HG03280 (cell line): ENCODE results near the gene EHMT1.

Experiments
- ATAC-seq: cut with Tn5 transposase; IDR thresholded peaks from one replicate; pipeline ENCODE4 v1.9.1; 2021; ENCODE audit warnings: mild to moderate bottlenecking, moderate library complexity; ENCODE audit not compliant: unreplicated experiment

Gene EHMT1

DNA sequence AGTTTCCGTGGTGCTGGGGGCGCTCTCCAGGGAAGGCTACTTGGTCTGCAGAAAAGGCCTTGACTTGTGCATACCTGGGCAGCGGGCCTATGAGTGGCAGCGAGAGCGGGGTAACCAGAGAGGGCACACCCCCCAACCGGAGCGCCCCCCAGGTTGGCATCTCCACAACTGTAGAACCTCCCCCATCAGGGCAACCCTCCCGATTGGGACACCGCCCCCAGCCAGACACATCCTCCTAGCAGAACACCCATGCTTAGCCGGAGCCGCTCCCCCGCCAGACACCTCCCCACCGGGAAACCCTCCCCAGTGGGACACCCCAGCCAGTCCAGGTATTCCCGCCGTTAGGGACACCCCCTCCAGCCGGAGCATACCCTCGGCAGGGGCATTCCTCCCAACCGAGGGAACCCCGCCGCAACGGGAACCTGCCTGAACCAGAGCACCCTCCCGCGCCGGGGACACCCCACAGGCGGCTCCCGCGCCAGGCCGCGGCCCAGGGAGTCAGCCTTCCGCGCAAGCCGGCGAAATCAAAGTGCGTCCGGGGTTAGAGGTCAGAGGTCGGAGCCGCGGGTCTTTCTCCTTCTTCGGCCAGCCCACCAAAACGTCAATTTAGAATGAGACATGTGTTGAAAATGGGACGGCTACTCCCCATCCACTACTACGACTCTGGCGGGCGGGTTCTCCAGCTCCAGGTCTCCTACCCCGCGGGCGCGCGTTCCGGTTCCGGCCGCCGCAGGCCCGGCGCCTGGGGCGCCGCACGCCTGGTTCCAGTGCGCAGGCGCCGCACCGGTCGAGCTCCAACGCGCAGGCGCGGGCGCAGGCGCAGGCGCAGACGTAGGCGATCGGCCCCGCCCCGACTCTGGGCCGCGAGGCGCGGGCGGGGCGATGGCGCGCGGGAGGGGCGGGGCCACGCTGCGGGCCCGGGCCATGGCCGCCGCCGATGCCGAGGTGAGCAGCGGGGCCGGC is at the start of gene EHMT1:
Gene EHMT1, plus strand, starts transcription at position 901 of the 963 bp plus-strand sequence. Its CDS starts 24 bp downstream, at position 925.
- ATAC-seq = peak; percentile 79

DNA sequence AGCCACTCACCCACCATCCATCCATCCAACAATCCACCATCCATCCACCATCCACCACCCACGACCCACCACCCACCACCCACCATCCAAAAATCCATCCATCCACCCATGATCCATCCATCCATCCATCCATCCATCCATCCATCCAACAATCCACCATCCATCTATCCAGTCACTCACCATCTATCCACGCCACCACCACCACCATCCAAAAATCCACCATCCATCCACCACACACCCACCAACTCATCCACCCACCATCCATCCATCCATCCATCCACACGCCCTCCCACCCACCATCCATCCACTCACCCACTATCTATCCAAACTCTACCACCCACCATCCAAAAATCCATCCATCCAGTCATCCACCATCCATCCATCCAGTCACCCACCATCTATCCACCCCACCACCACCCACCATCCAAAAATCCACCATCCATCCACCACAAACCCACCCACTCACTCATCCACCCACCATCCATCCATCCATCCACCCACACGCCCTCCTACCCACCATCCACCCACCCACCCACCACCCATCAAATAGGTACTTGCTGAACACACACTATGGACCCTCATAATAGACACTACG is 49.1 kb upstream of the EHMT1 start:
- no peak for ATAC-seq

DNA sequence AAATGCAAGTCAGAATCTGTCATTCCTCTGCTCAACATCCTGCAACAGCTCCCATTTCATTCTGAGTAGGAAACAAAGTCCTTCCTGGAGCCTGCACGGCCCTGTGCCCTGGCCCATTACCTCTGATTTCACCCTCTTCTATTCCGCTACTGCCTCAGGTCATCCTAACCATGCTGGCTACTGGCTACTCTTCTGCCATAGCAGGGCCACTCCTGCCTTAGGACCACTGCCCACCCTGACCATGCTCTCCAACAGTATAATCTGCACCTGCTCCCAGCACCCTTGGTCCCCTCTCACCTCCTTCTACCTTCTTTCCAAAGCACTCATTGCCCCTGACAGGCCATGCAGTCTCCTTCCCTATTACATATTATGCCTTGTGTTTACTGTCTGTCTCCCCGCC is 48.2 kb upstream of the EHMT1 start:
- ATAC-seq = no peak

DNA sequence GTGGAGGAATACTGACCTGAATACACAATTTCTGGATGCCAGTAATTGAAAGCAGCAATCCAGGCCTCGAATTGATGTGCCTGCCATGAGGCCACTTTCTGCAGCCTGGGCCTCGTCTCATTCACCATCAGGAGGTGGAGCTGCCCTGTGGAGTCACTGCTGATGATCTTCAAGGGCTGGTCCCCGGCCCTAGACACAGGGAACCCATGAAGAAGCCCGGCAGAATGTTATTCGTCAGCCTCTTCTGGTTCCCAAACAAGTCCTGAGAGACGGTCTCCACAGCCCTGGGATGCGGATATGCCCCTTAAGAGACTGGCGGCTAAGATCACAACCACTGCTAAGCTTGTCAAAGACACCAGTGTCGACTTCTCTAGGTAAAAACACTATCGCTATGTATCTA is 44.6 kb upstream of the EHMT1 start:
- no peak for ATAC-seq

DNA sequence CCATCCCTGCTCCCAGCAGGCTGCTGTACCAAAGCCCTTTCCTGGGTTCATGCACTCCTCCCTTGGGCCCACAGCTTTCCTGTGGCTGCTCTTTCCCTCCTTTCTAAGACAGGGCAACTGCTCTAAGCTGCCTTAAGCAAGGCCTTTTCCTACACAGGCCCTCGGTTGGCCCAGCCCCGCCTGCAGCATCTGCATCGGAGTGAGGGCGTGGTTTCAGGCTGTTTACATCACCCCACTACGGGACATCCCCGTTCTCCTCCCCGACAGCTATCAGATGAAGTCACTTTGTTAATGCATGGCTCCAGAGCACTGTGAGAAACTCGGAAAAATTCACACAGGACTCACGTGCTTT is 43.5 kb upstream of the EHMT1 start:
- ATAC-seq = no peak

- no peak for ATAC-seq
These were observed 42.9 kb upstream of the EHMT1 start for GRCh38 chr9:137575716-137576411.

GRCh38 chr9:137578518-137579258 is 40.1 kb upstream of the EHMT1 start, which contains the start of gene DPH7:
Gene DPH7 (minus strand): TSS chr9:137578925. CDS start chr9:137578777, 148 bp downstream.
- ATAC-seq = peak; percentile 92

DNA sequence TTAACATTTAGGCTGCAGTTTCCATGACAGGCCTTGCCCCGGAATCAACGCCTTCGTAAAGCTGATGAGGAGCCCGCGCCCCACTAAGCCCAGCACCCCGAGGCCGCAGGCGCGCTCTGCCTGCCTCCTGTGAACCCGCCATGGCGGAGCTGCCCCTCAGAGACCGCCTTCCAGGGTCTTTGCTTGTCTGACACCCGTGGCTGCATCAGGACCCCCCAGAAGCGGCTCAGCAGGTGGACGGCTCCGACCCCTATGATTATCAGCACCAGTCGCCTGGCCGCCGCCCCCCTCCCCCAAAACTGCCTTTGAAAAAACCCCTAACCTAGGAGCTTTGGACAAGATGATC is 39.6 kb upstream of the EHMT1 start:
- no peak for ATAC-seq

GRCh38 chr9:137580209-137580953 is 38.4 kb upstream of the EHMT1 start:
- no peak for ATAC-seq

DNA sequence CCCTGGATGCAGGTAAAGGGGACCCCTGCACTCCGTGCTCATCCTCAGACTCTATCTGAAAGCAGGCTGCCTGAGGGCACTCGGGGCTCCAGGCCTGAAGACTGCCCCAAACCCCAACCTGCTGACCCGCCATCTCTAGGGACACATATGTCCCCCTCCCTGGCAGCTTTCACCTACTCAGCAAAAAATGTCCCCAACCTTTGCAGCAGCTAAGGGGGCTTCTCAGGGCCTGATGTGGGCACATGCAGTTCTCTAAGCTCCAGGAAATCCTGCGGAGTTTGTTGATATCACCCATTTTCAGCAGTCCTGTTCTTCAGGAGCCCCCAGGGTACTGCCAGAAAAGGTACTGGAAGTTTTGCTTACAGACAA is 37.9 kb upstream of the EHMT1 start:
- ATAC-seq = no peak

GRCh38 chr9:137581361-137582285 is 37.2 kb upstream of the EHMT1 start:
- ATAC-seq = no peak

DNA sequence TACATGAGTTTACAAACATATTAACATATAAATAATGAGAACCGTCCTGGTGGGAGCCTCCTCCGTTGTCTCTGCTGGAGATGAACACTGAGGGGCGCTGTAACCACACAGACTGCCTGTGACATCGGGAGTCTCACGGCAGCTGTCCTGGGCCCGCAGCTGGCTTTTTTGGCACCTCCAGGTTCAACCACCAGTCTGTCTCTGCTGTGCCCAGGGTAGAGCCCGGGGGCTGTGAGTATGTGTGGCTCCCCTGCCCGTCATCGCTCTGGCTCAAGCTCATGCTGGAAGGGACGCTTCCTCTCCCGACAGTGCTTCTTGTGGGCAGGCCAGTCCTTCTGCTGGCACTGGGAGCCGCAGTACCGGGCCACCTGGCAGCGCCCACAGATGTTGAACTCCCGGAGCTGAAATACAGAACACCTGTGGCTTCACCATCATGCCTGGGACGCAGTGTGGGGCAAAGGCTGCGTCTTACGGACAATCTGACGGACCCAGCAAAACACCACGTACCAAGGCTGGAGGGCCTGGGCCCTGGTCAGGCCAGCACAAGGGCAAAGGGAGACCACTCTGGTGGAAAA is 36.4 kb upstream of the EHMT1 start:
- ATAC-seq = no peak

DNA sequence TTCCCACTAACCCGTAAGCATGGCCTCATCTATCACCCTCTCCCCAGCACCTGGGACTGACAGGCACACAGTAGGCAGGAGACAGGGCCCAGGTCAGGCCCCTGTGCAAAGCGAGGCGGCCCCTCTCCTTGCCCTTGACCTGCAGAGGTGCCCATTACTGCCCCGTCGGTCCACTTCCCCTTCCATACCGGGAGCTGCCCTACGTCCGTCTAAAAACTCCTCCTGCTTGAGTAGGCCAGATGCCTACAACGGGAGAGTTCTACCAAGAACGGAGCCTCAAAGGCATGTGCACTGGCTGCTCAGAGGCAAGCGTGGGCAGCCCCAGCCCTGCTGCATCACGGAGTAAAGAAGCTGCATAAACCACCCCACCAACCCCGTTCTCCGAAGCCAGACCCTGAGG is 35.5 kb upstream of the EHMT1 start:
- ATAC-seq = no peak

GRCh38 chr9:137583957-137584356 is 34.8 kb upstream of the EHMT1 start:
- no peak for ATAC-seq

GRCh38 chr9:137586854-137587253 is 32.0 kb upstream of the EHMT1 start:
- no peak for ATAC-seq

DNA sequence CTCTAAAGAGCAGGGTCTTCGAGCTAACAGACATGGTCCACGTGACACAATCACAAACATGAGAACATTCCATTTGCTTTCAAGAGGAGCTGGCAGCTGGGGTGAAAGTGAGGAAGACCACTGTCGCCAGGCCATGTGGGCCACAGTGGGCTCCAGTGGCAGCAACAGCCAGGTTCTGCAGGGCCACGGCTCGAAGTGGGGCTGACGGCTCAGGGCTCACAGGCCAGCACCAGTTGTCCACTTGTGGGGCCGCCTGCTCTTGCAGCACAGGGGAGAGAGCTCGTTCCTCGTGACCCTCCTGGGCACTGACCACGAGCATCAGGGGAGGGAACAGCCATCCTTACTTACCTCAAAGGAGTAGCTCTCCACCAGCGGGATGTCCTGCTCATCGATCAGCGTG is 30.5 kb upstream of the EHMT1 start:
- no peak for ATAC-seq

DNA sequence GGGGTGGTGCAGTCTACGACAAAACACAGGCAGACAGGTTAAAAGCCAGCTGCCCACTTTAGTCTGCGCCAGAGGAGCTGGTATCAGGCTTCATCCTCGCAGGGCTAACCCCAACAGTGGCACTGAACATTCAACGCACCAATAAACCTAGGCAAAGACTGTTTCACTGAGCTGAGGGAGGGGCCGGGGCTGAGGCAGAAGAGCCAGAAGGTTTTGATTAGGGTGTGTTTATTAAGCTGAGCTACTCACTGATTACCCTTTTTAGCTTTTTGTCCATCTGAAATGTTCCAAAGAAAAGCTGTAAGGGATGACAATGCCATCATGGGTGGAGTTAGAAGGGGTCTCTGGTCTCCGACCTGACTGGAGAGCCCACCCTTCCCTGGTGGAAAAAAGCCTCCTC is 29.9 kb upstream of the EHMT1 start:
- no peak for ATAC-seq

DNA sequence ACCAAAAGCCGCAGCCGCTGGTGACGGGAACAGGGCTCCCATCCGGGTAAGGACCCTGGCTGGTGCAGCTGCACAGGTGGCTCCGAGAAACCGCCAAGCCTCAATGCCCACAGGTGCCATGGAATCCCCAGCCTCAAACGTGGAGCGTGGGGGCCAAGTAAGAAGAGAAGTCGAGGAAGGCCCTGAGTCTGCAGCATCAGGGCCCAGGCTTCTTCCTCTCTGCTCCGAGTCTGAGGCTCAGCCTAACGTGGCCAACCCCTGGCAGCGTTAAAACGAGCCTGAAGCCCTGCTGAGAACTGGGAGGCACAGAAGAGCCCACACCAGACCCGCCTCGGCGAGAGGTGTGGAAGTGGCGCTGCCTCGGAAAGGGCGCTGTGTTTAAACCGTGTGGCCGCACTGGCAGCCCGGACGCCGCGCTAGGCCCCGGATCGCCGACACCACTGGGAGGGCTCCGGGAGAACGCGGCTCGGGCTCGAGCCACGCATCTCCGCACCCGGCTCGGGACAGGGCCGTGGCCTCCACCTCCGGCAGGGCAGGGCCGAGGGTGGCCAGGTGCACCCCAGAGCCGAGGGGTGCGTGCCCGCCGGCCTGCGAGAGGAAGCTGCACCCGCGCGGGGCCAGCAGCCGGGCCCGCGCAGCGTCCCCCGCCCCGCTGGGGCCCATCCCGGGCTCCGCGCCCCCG is 29.2 kb upstream of the EHMT1 start:
- ATAC-seq = peak; percentile 29

GRCh38 chr9:137590123-137590468 is 28.7 kb upstream of the EHMT1 start:
- ATAC-seq = no peak
